Fibroblast of lung (primary cell): ENCODE data around the gene C10orf143.

ENCODE experiments used
- CTCF ChIP-seq, 2 donors: IDR thresholded peaks in 1 of 2; conservative IDR thresholded peaks in 1 of 2; 1 replicate in 1 of 2; 2 replicates in 1 of 2; pipeline ENCODE4 v1.5.1; 2011 to 2012; ENCODE audit warnings: low read length in 2 of 2, control low read depth in 1 of 2, inconsistent platforms in 1 of 2, low read depth in 1 of 2, mild to moderate bottlenecking in 1 of 2
- EZH2 ChIP-seq: IDR thresholded peaks from 2 replicates; pipeline ENCODE4 v1.5.1; 2012; ENCODE audit warnings: low read length, control low read depth, mild to moderate bottlenecking; ENCODE audit errors: missing control alignments

- no peak for TF ChIP-seq CTCF (conservative IDR thresholded peaks at IDR 0.05 in 1 of 2, IDR thresholded peaks at IDR 0.05 in 1 of 2; ENCODE audit: low read depth in 1 of 2, low read length in 2 of 2)
- TF ChIP-seq EZH2: no peak
These were observed 58.4 kb downstream of the C10orf143 start for GRCh38 chr10:130052193-130052592.
